PC-9 (cell line): ENCODE results near the gene DCAF16. TPM values are rescaled to one million over a fixed set of nuclear protein-coding genes. Genes with fewer than 3 reads are reported as not detected.

Experiments used
- BruUV-seq: library from RNA; stranded (reverse); fragments of 400-500 nt; replicated peaks from 2 replicates; lab custom pipeline; 2021; lab: Mats Ljungman, UMichigan
- CTCF ChIA-PET: fragments of 300-600 bp; sonication (Branson Sonifier 250); formaldehyde crosslinking; loops from one replicate; lab custom pipeline; 2022; ENCODE audit warnings: antibody characterized with exemption; lab: Charles Lee
- POLR2A ChIA-PET: fragments of 300-600 bp; sonication (Branson Sonifier 250); formaldehyde crosslinking; loops from one replicate; lab custom pipeline; 2022; ENCODE audit warnings: antibody characterized with exemption; ENCODE audit not compliant: unreplicated experiment; lab: Charles Lee
- DNase-seq, 2 experiments: peaks; one replicate each; pipeline versions ENCODE4 v3.0.0 to v3.0.0-alpha.2; 2015 to 2022; ENCODE audit warnings: mixed read lengths in 1 of 2
- H2AFZ ChIP-seq: fragments of 200-600 bp; sonication (generic); 2 replicates; pipeline ENCODE4 v1.8.1; 2017; ENCODE audit warnings: antibody characterized with exemption
- H3F3A ChIP-seq: fragments of 200-600 bp; sonication (generic); 2 replicates; pipeline ENCODE4 v1.8.1; 2017; ENCODE audit warnings: antibody characterized with exemption, mild to moderate bottlenecking, low read depth; ENCODE audit not compliant: insufficient read depth
- H3K27ac ChIP-seq: fragments of 200-600 bp; sonication (generic); 2 replicates; pipeline ENCODE4 v1.6.1; 2016; ENCODE audit warnings: mixed run types
- H3K27me3 ChIP-seq: fragments of 200-600 bp; sonication (generic); 2 replicates; pipeline ENCODE4 v1.6.1; 2016; ENCODE audit warnings: low read depth, mixed run types; ENCODE audit not compliant: insufficient read depth
- H3K36me3 ChIP-seq: fragments of 200-600 bp; sonication (generic); 2 replicates; pipeline ENCODE4 v1.6.1; 2016; ENCODE audit warnings: low read depth, mixed run types
- H3K4me1 ChIP-seq: fragments of 200-600 bp; sonication (generic); replicated peaks from 2 replicates; pipeline ENCODE4 v1.6.1; 2016; ENCODE audit warnings: mixed run types; ENCODE audit not compliant: insufficient read depth
- H3K4me2 ChIP-seq: fragments of 200-600 bp; sonication (generic); 2 replicates; pipeline ENCODE4 v1.6.1; 2017; ENCODE audit warnings: mixed run types
- H3K4me3 ChIP-seq: fragments of 200-600 bp; sonication (generic); 2 replicates; pipeline ENCODE4 v1.6.1; 2016; ENCODE audit warnings: mixed run types
- H3K79me2 ChIP-seq: fragments of 200-600 bp; sonication (generic); 2 replicates; pipeline ENCODE4 v1.6.1; 2017; ENCODE audit warnings: low read depth, mixed run types
- H3K9me2 ChIP-seq: fragments of 200-600 bp; sonication (generic); 2 replicates; pipeline ENCODE4 v1.8.1; 2017; ENCODE audit warnings: mild to moderate bottlenecking; ENCODE audit not compliant: insufficient read depth
- H3K9me3 ChIP-seq: fragments of 200-600 bp; sonication (generic); 2 replicates; pipeline ENCODE4 v1.8.1; 2016; ENCODE audit warnings: low read depth; ENCODE audit not compliant: insufficient read depth
- H4K20me1 ChIP-seq: fragments of 200-600 bp; sonication (generic); 2 replicates; pipeline ENCODE4 v1.8.1; 2017; ENCODE audit not compliant: insufficient read depth
- EZH2 ChIP-seq: fragments of 200-600 bp; sonication (generic); IDR thresholded peaks from 2 replicates; pipeline ENCODE4 v1.8.0; 2017; ENCODE audit warnings: antibody characterized with exemption, low read depth
- intact Hi-C: fragments of 100-400 bp; cut with micrococcal nuclease; formaldehyde crosslinking; loops from one replicate; pipeline ENCODE4 v1.10.0; 2022; ENCODE audit not compliant: unreplicated experiment
- total RNA-seq: library from RNA; stranded (reverse); gene quantifications from 2 replicates; pipeline ENCODE4 v1.2.3, GENCODE V29; 2021
- TF ChIP-seq, protein P1 (sequence below): fragments of 200-600 bp; sonication (generic); conservative IDR thresholded peaks from 2 replicates; pipeline ENCODE4 v1.6.1; 2017; ENCODE audit warnings: mixed run types, antibody characterized with exemption, mild to moderate bottlenecking, moderate library complexity

Gene DCAF16
- total RNA-seq, 1 experiment from 2014 or later: 53.2 TPM

DNA sequence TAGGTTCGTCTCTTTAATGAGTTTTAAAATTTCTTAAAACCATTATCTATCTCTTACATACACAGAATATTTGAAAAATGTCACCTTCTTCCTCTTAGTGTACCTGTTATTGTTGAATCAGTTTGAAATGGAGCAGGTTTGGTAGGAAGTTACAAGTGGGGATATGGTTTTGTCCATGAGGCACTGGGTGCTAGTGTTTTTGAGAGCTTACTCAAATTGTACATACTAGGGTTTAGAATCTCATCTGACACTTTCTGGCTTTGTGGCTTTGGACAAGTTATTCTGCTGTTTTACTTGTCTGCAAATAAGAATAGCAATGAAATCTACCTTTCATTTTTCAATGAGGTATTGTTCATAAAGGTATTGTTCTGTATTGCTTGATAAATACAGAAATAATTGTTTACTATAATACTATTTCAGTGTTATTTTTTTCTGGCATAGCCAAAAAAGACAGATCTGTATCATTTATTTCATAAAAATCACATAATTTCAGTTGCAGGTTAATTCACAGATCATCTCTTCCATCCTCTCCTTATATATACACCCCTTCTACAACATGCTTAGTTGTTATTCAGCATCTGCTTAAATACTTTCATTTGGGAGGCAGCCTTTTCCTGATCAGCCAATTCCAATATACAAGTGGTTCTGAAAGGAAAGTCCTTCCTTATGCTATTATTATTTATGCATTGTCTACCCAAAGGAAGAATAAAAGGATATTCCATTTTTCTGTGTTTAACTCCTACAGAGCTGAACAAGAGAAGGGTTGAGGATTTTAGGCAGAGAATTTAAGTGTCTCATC lies 13.5 kb upstream of the DCAF16 start:
- H2AFZ ChIP-seq: no peak overlapping the region
- H3K36me3 ChIP-seq: peaks cover 8% of the 10 kb centered on the region; the same call in 1 of the 2 replicates
- H3F3A ChIP-seq: no peaks in the 10 kb centered on the region
- H3K27ac ChIP-seq: no peak overlapping the region
- CTCF ChIA-PET: no interaction called here
- no peak for DNase-seq
- H4K20me1 ChIP-seq: no peaks in the 10 kb centered on the region
- BruUV-seq: no TSS peak
- no peaks in the 10 kb centered on the region for H3K27me3 ChIP-seq
- intact Hi-C loops: loop anchor here (2.0 kb wide), 1 partner anchor 17 kb away; no protein-coding TSS in a partner anchor
- H3K4me1 ChIP-seq: no peaks in the 10 kb centered on the region
- POLR2A ChIA-PET: no interaction called here
- no peak for TF ChIP-seq EZH2
- TF ChIP-seq, protein P1, sequence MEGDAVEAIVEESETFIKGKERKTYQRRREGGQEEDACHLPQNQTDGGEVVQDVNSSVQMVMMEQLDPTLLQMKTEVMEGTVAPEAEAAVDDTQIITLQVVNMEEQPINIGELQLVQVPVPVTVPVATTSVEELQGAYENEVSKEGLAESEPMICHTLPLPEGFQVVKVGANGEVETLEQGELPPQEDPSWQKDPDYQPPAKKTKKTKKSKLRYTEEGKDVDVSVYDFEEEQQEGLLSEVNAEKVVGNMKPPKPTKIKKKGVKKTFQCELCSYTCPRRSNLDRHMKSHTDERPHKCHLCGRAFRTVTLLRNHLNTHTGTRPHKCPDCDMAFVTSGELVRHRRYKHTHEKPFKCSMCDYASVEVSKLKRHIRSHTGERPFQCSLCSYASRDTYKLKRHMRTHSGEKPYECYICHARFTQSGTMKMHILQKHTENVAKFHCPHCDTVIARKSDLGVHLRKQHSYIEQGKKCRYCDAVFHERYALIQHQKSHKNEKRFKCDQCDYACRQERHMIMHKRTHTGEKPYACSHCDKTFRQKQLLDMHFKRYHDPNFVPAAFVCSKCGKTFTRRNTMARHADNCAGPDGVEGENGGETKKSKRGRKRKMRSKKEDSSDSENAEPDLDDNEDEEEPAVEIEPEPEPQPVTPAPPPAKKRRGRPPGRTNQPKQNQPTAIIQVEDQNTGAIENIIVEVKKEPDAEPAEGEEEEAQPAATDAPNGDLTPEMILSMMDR: no peak
- no peak overlapping the region for H3K4me2 ChIP-seq
- H3K4me3 ChIP-seq: no peak overlapping the region
- H3K79me2 ChIP-seq: no peaks in the 10 kb centered on the region
- no peaks in the 10 kb centered on the region for H3K9me2 ChIP-seq
- no peaks in the 10 kb centered on the region for H3K9me3 ChIP-seq

- Histone ChIP-seq H3F3A (no peaks in the 10 kb centered on the region), H2AFZ (no peak overlapping the region), H3K4me1 (peaks cover 14% of the 10 kb centered on the region), H3K36me3 (no peaks in the 10 kb centered on the region), H3K27me3 (no peaks in the 10 kb centered on the region), H3K79me2 (peaks cover 56% of the 10 kb centered on the region), H4K20me1 (no peaks in the 10 kb centered on the region), H3K9me2 (no peaks in the 10 kb centered on the region), H3K9me3 (no peaks in the 10 kb centered on the region), H3K27ac (no peak overlapping the region), H3K4me2 (no peak overlapping the region), H3K4me3 (no peak overlapping the region)
- no peak for TF ChIP-seq EZH2
- TF ChIP-seq, protein P1: peak; percentile 63
- peak in 1 of 2 experiments; percentile 40 for DNase-seq
- POLR2A ChIA-PET: interaction anchor here (0.6 kb wide), 1 partner anchor 1896 kb away, joined by 7 read pairs; no protein-coding TSS in a partner anchor
- CTCF ChIA-PET: interaction anchor here (0.6 kb wide), 1 partner anchor 155 kb away, joined by 4 read pairs; no protein-coding TSS in a partner anchor
- BruUV-seq: no TSS peak
- intact Hi-C loops: loop anchor here (2.0 to 10.0 kb wide), 3 partner anchors 242 to 776 kb away; partner anchors contain the start of gene LAP3
These were observed 6.5 kb upstream of the DCAF16 start for GRCh38 chr4:17817027-17817426.

DNA sequence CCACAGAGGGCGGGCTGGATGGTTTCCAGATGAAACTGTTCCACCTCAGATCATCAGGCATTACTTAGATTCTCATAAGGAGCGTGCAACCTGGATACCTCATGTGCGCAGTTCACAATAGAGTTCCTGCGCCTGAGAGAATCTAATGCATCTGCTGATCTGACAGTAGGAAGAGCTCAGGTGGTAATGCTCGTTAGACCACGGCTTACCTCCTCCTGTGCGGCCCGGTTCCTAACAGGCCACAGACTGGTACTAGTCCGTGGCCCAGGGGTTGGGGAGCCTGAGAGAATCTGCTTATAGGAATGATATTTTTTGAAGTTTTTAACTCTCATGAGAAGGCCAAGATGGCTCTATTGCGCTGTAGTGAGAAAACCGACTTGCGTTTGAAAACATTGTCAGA lies 5.6 kb upstream of the DCAF16 start:
- Histone ChIP-seq H3K4me3 (no peak overlapping the region), H3K4me1 (peaks cover 14% of the 10 kb centered on the region), H3K9me3 (no peaks in the 10 kb centered on the region), H3K4me2 (no peak overlapping the region), H3K9me2 (no peaks in the 10 kb centered on the region), H3K27ac (no peak overlapping the region), H2AFZ (no peak overlapping the region), H4K20me1 (no peaks in the 10 kb centered on the region), H3K79me2 (peaks cover 65% of the 10 kb centered on the region), H3K27me3 (no peaks in the 10 kb centered on the region), H3K36me3 (no peaks in the 10 kb centered on the region), H3F3A (no peaks in the 10 kb centered on the region)
- no TSS peak for BruUV-seq
- intact Hi-C loops: loop anchor here (2.0 to 10.0 kb wide), 3 partner anchors 241 to 777 kb away; partner anchors contain the start of gene LAP3
- TF ChIP-seq, protein P1: no peak
- TF ChIP-seq EZH2: no peak
- CTCF ChIA-PET: interaction anchor here (0.6 to 0.7 kb wide), 2 partner anchors 13 to 1154 kb away, joined by 3 to 5 read pairs; no protein-coding TSS in a partner anchor
- POLR2A ChIA-PET: interaction anchor here (0.6 kb wide), 1 partner anchor 1895 kb away, joined by 7 read pairs; no protein-coding TSS in a partner anchor
- DNase-seq: no peak
